OCI-LY7 (cell line): Measurements from ENCODE around the gene RUNX1.

Source experiments
- EZH2phosphoT487 ChIP-seq: fragments of 200-600 bp; sonication (generic); IDR thresholded peaks from 2 replicates; pipeline ENCODE4 v1.6.1; 2018; ENCODE audit warnings: low read depth, borderline replicate concordance, mild to moderate bottlenecking, mixed run types, antibody characterized with exemption, low read length, moderate library complexity, mixed read lengths
- TF ChIP-seq, protein P1 (sequence below): fragments of 200-600 bp; sonication (generic); conservative IDR thresholded peaks from 2 replicates; pipeline ENCODE4 v1.5.1; 2014; ENCODE audit warnings: mild to moderate bottlenecking, antibody characterized with exemption, low read length, moderate library complexity, mixed read lengths

DNA sequence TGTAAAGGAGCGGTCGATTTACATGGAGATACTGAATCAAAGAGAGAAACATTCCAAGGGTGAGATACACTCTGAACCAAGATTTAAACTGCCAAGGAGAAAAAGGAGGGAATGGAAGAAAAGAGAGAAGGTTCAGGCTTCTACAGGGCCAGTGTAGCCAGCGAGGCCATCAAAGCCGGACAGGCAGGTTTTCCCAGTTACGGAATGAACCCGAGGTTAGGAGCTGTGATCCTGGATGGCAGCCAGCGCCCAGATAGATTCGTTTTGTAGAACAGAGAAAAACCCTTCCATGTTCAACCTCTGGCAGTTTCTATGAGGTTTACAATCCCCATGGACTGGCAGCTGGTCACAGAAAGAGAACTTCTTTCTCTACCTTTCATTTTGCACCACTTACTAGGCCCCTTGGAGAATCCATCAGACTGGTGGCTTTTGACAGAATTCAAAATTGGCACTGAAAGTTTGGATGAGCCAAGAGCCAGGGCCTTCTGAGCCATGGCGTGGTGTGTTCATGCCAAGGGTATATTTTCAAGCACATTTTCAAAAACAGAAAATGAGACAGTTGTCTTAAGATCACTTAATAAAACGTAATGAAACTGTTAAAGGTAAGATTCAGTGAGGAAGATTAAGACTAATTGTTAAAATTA lies 171.5 kb downstream of the RUNX1 start:
- TF ChIP-seq, protein P1, sequence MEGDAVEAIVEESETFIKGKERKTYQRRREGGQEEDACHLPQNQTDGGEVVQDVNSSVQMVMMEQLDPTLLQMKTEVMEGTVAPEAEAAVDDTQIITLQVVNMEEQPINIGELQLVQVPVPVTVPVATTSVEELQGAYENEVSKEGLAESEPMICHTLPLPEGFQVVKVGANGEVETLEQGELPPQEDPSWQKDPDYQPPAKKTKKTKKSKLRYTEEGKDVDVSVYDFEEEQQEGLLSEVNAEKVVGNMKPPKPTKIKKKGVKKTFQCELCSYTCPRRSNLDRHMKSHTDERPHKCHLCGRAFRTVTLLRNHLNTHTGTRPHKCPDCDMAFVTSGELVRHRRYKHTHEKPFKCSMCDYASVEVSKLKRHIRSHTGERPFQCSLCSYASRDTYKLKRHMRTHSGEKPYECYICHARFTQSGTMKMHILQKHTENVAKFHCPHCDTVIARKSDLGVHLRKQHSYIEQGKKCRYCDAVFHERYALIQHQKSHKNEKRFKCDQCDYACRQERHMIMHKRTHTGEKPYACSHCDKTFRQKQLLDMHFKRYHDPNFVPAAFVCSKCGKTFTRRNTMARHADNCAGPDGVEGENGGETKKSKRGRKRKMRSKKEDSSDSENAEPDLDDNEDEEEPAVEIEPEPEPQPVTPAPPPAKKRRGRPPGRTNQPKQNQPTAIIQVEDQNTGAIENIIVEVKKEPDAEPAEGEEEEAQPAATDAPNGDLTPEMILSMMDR, result no peak
- TF ChIP-seq EZH2phosphoT487, result no peak
